Right atrium auricular region (tissue), 2 donors: ENCODE data around the gene CHST5. TPM values are rescaled to one million over a fixed set of nuclear protein-coding genes. Genes with fewer than 3 reads are reported as not detected.

Experiments used
- DNase-seq: peaks from one replicate; pipeline ENCODE4 v3.0.0-alpha.2; 2019; ENCODE audit warnings: low spot score
- H3K27ac ChIP-seq, 2 donors: fragments of 200-600 bp; sonication (generic); 1 replicate in 1 of 2; 2 replicates in 1 of 2; pipeline ENCODE4 v1.5.1; 2016 to 2019
- H3K27me3 ChIP-seq, 2 donors: fragments of 200-600 bp; sonication (generic); one replicate each; pipeline versions ENCODE4 v1.5.1 to v1.6.0; 2017 to 2019
- H3K36me3 ChIP-seq: fragments of 200-600 bp; sonication (generic); one replicate; pipeline ENCODE4 v1.5.1; 2016
- H3K4me1 ChIP-seq, 2 donors: fragments of 200-600 bp; sonication (generic); one replicate each; pipeline versions ENCODE4 v1.5.1 to v1.6.0; 2017 to 2019
- H3K4me3 ChIP-seq, 2 donors: fragments of 200-600 bp; sonication (generic); 1 replicate in 1 of 2; 2 replicates in 1 of 2; pipeline ENCODE4 v1.5.1; 2017 to 2019; ENCODE audit warnings: mild to moderate bottlenecking in 1 of 2, moderate library complexity in 1 of 2
- H3K9me3 ChIP-seq, 2 donors: fragments of 200-600 bp; sonication (generic); one replicate each; pipeline ENCODE4 v1.5.1; 2019
- CTCF ChIP-seq, 2 donors: fragments of 200-600 bp; sonication (generic); IDR thresholded peaks; one replicate each; pipeline ENCODE4 v1.5.1; 2019; ENCODE audit warnings: antibody characterized with exemption in 2 of 2
- total RNA-seq, 2 donors: library from RNA; depleted of rRNA; stranded (reverse); fragments of >200 nt; gene quantifications; one replicate each; pipeline ENCODE4 v1.1.0, GENCODE V29; 2016

CHST5 gene
- total RNA-seq, 2 donors from 2014 or later, result 0.16 TPM; not detected in 1

- H3K27me3 ChIP-seq, result no peaks in the 10 kb centered on the region
- DNase-seq, result no peak
- peaks cover 0 to 29% of the 10 kb centered on the region in 2 donors for H3K4me1 ChIP-seq
- H3K4me3 ChIP-seq, result no peak overlapping the region
- no peaks in the 10 kb centered on the region for H3K9me3 ChIP-seq
- TF ChIP-seq CTCF (IDR thresholded peaks at IDR 0.05), result no peak
- no peaks in the 10 kb centered on the region for H3K36me3 ChIP-seq
- no peak overlapping the region for H3K27ac ChIP-seq
Measured at GRCh38 chr16:75497558-75497957, 38.4 kb downstream of the CHST5 start.

GRCh38 chr16:75495076-75495674, 40.7 kb downstream of the CHST5 start, which contains the start of gene CHST6:
TSS of gene CHST6 (minus strand) at chr16:75495441. CDS start at chr16:75479828, 15,613 bp downstream.
- TF ChIP-seq CTCF (IDR thresholded peaks at IDR 0.05), result no peak
- H3K27me3 ChIP-seq, result no peaks in the 10 kb centered on the region
- peaks cover 0 to 30% of the 10 kb centered on the region in 2 donors for H3K4me1 ChIP-seq
- H3K36me3 ChIP-seq, result no peaks in the 10 kb centered on the region
- peak within 1 kb of the TSS; percentile 57 to 65 for H3K27ac ChIP-seq
- no peaks in the 10 kb centered on the region for H3K9me3 ChIP-seq
- H3K4me3 ChIP-seq, result peak within 1 kb of the TSS; percentile 43 to 56
- no peak for DNase-seq

- H3K27me3 ChIP-seq, result no peaks in the 10 kb centered on the region
- no peak for DNase-seq
- H3K4me1 ChIP-seq, result peaks cover 0 to 30% of the 10 kb centered on the region in 2 donors
- H3K9me3 ChIP-seq, result no peaks in the 10 kb centered on the region
- H3K27ac ChIP-seq, result peak overlapping the region; percentile 57 to 65
- H3K4me3 ChIP-seq, result peak overlapping the region; percentile 43 to 56
- no peak for TF ChIP-seq CTCF (IDR thresholded peaks at IDR 0.05)
- no peaks in the 10 kb centered on the region for H3K36me3 ChIP-seq
Measured at GRCh38 chr16:75494661-75495075, 41.2 kb downstream of the CHST5 start.

- DNase-seq, result no peak
- no peak for TF ChIP-seq CTCF (IDR thresholded peaks at IDR 0.05)
- Histone ChIP-seq H3K9me3 (no peaks in the 10 kb centered on the region), H3K27ac (no peak overlapping the region), H3K4me1 (peaks cover 0 to 26% of the 10 kb centered on the region in 2 donors), H3K36me3 (no peaks in the 10 kb centered on the region), H3K4me3 (peak overlapping the region; percentile 43 to 56), H3K27me3 (no peaks in the 10 kb centered on the region)
Measured at GRCh38 chr16:75494184-75494583, 41.7 kb downstream of the CHST5 start.

GRCh38 chr16:75491876-75492275, 44.0 kb downstream of the CHST5 start:
- H3K9me3 ChIP-seq, result no peaks in the 10 kb centered on the region
- no peak for DNase-seq
- no peaks in the 10 kb centered on the region for H3K27me3 ChIP-seq
- no peaks in the 10 kb centered on the region for H3K36me3 ChIP-seq
- no peak overlapping the region for H3K4me3 ChIP-seq
- no peak for TF ChIP-seq CTCF (IDR thresholded peaks at IDR 0.05)
- H3K4me1 ChIP-seq, result peaks cover 0 to 21% of the 10 kb centered on the region in 2 donors
- H3K27ac ChIP-seq, result no peak overlapping the region

GRCh38 chr16:75488322-75488721, 47.6 kb downstream of the CHST5 start:
- H3K27ac ChIP-seq, result no peak overlapping the region
- no peak overlapping the region for H3K4me3 ChIP-seq

More at GRCh38 chr16:75488322-75488721, 47.6 kb downstream of the CHST5 start:
- TF ChIP-seq CTCF (IDR thresholded peaks at IDR 0.05), result no peak
- Histone ChIP-seq H3K27me3 (no peaks in the 10 kb centered on the region), H3K9me3 (no peaks in the 10 kb centered on the region), H3K36me3 (no peaks in the 10 kb centered on the region), H3K4me1 (peaks cover 0 to 5% of the 10 kb centered on the region in 2 donors)
- no peak for DNase-seq
